HG03108 (cell line): ENCODE measurements around the gene STK40.

Experiments
- ATAC-seq: cut with Tn5 transposase; IDR thresholded peaks from one replicate; pipeline ENCODE4 v1.9.1; 2021; ENCODE audit warnings: moderate library complexity; ENCODE audit not compliant: unreplicated experiment

Gene STK40

GRCh38 chr1:36385410-36386264, at the start of gene STK40:
STK40 (minus strand) TSS chr1:36385924; CDS start chr1:36361332, 24,592 bp downstream.
- peak; percentile 85 for ATAC-seq

- ATAC-seq: no peak
Measured at GRCh38 chr1:36433102-36433501, 47.4 kb upstream of the STK40 start.

GRCh38 chr1:36432616-36433015, 46.9 kb upstream of the STK40 start:
- ATAC-seq: no peak

GRCh38 chr1:36425791-36426190, 40.1 kb upstream of the STK40 start:
- no peak for ATAC-seq

- no peak for ATAC-seq
Measured at GRCh38 chr1:36421649-36422048, 35.9 kb upstream of the STK40 start.

GRCh38 chr1:36420836-36421317, 35.2 kb upstream of the STK40 start:
- ATAC-seq: peak; percentile 61

- no peak for ATAC-seq
Measured at GRCh38 chr1:36420409-36420808, 34.7 kb upstream of the STK40 start.

- ATAC-seq: no peak
Measured at GRCh38 chr1:36419569-36419968, 33.8 kb upstream of the STK40 start.

- ATAC-seq: no peak
Measured at GRCh38 chr1:36419140-36419539, 33.4 kb upstream of the STK40 start.

GRCh38 chr1:36417931-36418330, 32.2 kb upstream of the STK40 start:
- ATAC-seq: no peak

GRCh38 chr1:36415661-36416326, 30.1 kb upstream of the STK40 start:
- no peak for ATAC-seq

GRCh38 chr1:36414384-36414783, 28.7 kb upstream of the STK40 start:
- ATAC-seq: no peak

GRCh38 chr1:36411674-36412648, 26.2 kb upstream of the STK40 start:
- ATAC-seq: no peak

- no peak for ATAC-seq
Measured at GRCh38 chr1:36408479-36408878, 22.8 kb upstream of the STK40 start.

- no peak for ATAC-seq
Measured at GRCh38 chr1:36406440-36406839, 20.7 kb upstream of the STK40 start.

- ATAC-seq: no peak
Measured at GRCh38 chr1:36402504-36402890, 16.8 kb upstream of the STK40 start.

- no peak for ATAC-seq
Measured at GRCh38 chr1:36401602-36402503, 16.1 kb upstream of the STK40 start.

GRCh38 chr1:36400825-36401601, 15.3 kb upstream of the STK40 start:
- ATAC-seq: peak; percentile 64

GRCh38 chr1:36400514-36400824, 14.7 kb upstream of the STK40 start:
- no peak for ATAC-seq
